Epithelial cell of esophagus (primary cell): ENCODE data around the gene CACNB1.

Source experiments
- DNase-seq: peaks from one replicate; pipeline ENCODE4 v3.0.0; 2010; ENCODE audit warnings: low read depth
- H3K4me3 ChIP-seq: 2 replicates; pipeline ENCODE4 v1.5.1; 2011; ENCODE audit warnings: mild to moderate bottlenecking, low read length, control low read depth
- TF ChIP-seq, protein P1 (sequence below): IDR thresholded peaks from 2 replicates; pipeline ENCODE4 v1.5.1; 2011; ENCODE audit warnings: low read depth, mild to moderate bottlenecking, low read length, control low read depth, inconsistent platforms; ENCODE audit not compliant: insufficient read depth; ENCODE audit errors: missing control alignments

Gene CACNB1

DNA sequence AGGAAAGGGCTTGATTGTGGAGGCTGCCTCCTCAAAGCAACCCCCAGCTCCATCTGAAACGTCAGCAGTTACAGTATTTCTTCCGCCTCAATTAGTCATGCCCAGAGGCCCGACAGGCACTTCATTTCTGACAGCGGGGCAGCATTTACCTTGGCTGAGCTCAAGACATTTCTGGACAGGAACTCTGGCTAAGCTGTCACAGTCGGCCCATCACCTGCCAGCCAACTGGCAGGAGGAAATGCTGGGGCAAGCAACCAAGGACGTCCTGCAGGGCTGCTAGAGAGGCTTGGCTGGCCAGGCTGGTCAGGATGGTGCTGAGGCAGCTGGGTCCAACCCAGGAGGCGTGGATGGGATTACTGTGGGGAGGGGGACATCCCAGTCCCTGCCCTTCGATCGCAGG is 73.8 kb downstream of the CACNB1 start:
- TF ChIP-seq, protein P1, sequence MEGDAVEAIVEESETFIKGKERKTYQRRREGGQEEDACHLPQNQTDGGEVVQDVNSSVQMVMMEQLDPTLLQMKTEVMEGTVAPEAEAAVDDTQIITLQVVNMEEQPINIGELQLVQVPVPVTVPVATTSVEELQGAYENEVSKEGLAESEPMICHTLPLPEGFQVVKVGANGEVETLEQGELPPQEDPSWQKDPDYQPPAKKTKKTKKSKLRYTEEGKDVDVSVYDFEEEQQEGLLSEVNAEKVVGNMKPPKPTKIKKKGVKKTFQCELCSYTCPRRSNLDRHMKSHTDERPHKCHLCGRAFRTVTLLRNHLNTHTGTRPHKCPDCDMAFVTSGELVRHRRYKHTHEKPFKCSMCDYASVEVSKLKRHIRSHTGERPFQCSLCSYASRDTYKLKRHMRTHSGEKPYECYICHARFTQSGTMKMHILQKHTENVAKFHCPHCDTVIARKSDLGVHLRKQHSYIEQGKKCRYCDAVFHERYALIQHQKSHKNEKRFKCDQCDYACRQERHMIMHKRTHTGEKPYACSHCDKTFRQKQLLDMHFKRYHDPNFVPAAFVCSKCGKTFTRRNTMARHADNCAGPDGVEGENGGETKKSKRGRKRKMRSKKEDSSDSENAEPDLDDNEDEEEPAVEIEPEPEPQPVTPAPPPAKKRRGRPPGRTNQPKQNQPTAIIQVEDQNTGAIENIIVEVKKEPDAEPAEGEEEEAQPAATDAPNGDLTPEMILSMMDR, result no peak
- H3K4me3 ChIP-seq, result no peak overlapping the region
- peak; percentile 60 for DNase-seq
